GM18867 (cell line): Measurements from ENCODE around the gene RER1.

ENCODE experiments used
- ATAC-seq: cut with Tn5 transposase; IDR thresholded peaks from one replicate; pipeline ENCODE4 v1.9.1; 2021; ENCODE audit warnings: mild to moderate bottlenecking, moderate library complexity; ENCODE audit not compliant: unreplicated experiment

RER1 gene

GRCh38 chr1:2418791-2419320 lies 27.2 kb downstream of the RER1 start:
- ATAC-seq, result no peak

- no peak for ATAC-seq
These were observed 27.8 kb downstream of the RER1 start for GRCh38 chr1:2419416-2419815.

- no peak for ATAC-seq
These were observed 30.9 kb downstream of the RER1 start for GRCh38 chr1:2422523-2422922.

- no peak for ATAC-seq
These were observed 34.3 kb downstream of the RER1 start for GRCh38 chr1:2425892-2426291.

GRCh38 chr1:2426540-2426939 lies 34.9 kb downstream of the RER1 start:
- ATAC-seq, result no peak

- ATAC-seq, result no peak
These were observed 35.4 kb downstream of the RER1 start for GRCh38 chr1:2427051-2427450.

- ATAC-seq, result no peak
These were observed 36.3 kb downstream of the RER1 start for GRCh38 chr1:2427976-2428375.

- no peak for ATAC-seq
These were observed 36.8 kb downstream of the RER1 start for GRCh38 chr1:2428490-2428889.

- no peak for ATAC-seq
These were observed 38.3 kb downstream of the RER1 start for GRCh38 chr1:2429780-2430591.

- no peak for ATAC-seq
These were observed 38.9 kb downstream of the RER1 start for GRCh38 chr1:2430592-2430973.

- ATAC-seq, result no peak
These were observed 39.5 kb downstream of the RER1 start for GRCh38 chr1:2431103-2431502.

GRCh38 chr1:2431518-2431917 lies 39.9 kb downstream of the RER1 start:
- no peak for ATAC-seq

GRCh38 chr1:2432441-2432844 lies 40.8 kb downstream of the RER1 start:
- ATAC-seq, result no peak

- no peak for ATAC-seq
These were observed 41.6 kb downstream of the RER1 start for GRCh38 chr1:2433196-2433595.

GRCh38 chr1:2433936-2434655 lies 42.5 kb downstream of the RER1 start:
- no peak for ATAC-seq

- ATAC-seq, result no peak
These were observed 43.5 kb downstream of the RER1 start for GRCh38 chr1:2435091-2435490.

- ATAC-seq, result no peak
These were observed 44.2 kb downstream of the RER1 start for GRCh38 chr1:2435746-2436355.

- no peak for ATAC-seq
These were observed 45.2 kb downstream of the RER1 start for GRCh38 chr1:2436876-2437275.

- ATAC-seq, result no peak
These were observed 46.0 kb downstream of the RER1 start for GRCh38 chr1:2437617-2438016.

- no peak for ATAC-seq
These were observed 46.4 kb downstream of the RER1 start for GRCh38 chr1:2438038-2438437.

GRCh38 chr1:2438641-2439040 lies 47.0 kb downstream of the RER1 start:
- no peak for ATAC-seq

- no peak for ATAC-seq
These were observed 47.7 kb downstream of the RER1 start for GRCh38 chr1:2439369-2439768.
